Measurements from ENCODE around the gene ZNF254.

Gene ZNF254

GRCh38 chr19:24053601-24054000, 33.4 kb upstream of the ZNF254 start:
- Histone ChIP-seq H3K4me3 (ENCODE audit: low read depth, low read length) (no peak overlapping the region), H3K36me3 (ENCODE audit: control insufficient read depth in 2 of 2, insufficient read depth in 1 of 2, low read length in 2 of 2) (peaks cover 19 to 94% of the 10 kb centered on the region in 2 experiments), H3K4me1 (ENCODE audit: control insufficient read depth, insufficient read depth, low read length) (no peaks in the 10 kb centered on the region), H3K27ac (ENCODE audit: extremely low read depth, low read depth, low read length) (no peak overlapping the region), H3K9me3 (ENCODE audit: control insufficient read depth, insufficient read depth, low read depth, low read length) (no peaks in the 10 kb centered on the region)
- CTCF ChIA-PET, result interaction anchor here (0.6 kb wide), 1 partner anchor 86 kb away, joined by 3 read pairs; no protein-coding TSS in a partner anchor
- POLR2A ChIA-PET, result no interaction called here
- TF ChIP-seq, protein P1, sequence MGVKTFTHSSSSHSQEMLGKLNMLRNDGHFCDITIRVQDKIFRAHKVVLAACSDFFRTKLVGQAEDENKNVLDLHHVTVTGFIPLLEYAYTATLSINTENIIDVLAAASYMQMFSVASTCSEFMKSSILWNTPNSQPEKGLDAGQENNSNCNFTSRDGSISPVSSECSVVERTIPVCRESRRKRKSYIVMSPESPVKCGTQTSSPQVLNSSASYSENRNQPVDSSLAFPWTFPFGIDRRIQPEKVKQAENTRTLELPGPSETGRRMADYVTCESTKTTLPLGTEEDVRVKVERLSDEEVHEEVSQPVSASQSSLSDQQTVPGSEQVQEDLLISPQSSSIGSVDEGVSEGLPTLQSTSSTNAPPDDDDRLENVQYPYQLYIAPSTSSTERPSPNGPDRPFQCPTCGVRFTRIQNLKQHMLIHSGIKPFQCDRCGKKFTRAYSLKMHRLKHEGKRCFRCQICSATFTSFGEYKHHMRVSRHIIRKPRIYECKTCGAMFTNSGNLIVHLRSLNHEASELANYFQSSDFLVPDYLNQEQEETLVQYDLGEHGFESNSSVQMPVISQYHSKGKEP (tag by site-specific recombination; IDR thresholded peaks at IDR 0.05), result no peak
- TF ChIP-seq SP3 (tag by site-specific recombination; IDR thresholded peaks at IDR 0.05), result no peak
- TF ChIP-seq WT1 (tag by site-specific recombination; IDR thresholded peaks at IDR 0.05), result no peak
- no peak for TF ChIP-seq ZNF239 (tag by site-specific recombination; IDR thresholded peaks at IDR 0.05)
- TF ChIP-seq ZBTB8A (tag by site-specific recombination; IDR thresholded peaks at IDR 0.05), result no peak
- TF ChIP-seq ZNF624 (tag by site-specific recombination; IDR thresholded peaks at IDR 0.05), result no peak
- no peak for TF ChIP-seq ZSCAN23 (tag by site-specific recombination; IDR thresholded peaks at IDR 0.05)

GRCh38 chr19:24054044-24054935, 32.7 kb upstream of the ZNF254 start:
- H3K27ac ChIP-seq (ENCODE audit: extremely low read depth, low read depth, low read length), result no peak overlapping the region
- ChIA-PET POLR2A (interaction anchor here (0.7 kb wide), 1 partner anchor 21 kb away, joined by 6 read pairs; no protein-coding TSS in a partner anchor), CTCF (interaction anchor here (0.6 kb wide), 1 partner anchor 85 kb away, joined by 3 read pairs; no protein-coding TSS in a partner anchor)
- TF ChIP-seq SETDB1 (IDR thresholded peaks at IDR 0.05; ENCODE audit: insufficient read length, low read length), result no peak
- no peak for TF ChIP-seq REST (tag by site-specific recombination; IDR thresholded peaks at IDR 0.05)
- TF ChIP-seq EGR2 (tag by site-specific recombination; IDR thresholded peaks at IDR 0.05; ENCODE audit: low read depth), result no peak
- TF ChIP-seq, protein P2, sequence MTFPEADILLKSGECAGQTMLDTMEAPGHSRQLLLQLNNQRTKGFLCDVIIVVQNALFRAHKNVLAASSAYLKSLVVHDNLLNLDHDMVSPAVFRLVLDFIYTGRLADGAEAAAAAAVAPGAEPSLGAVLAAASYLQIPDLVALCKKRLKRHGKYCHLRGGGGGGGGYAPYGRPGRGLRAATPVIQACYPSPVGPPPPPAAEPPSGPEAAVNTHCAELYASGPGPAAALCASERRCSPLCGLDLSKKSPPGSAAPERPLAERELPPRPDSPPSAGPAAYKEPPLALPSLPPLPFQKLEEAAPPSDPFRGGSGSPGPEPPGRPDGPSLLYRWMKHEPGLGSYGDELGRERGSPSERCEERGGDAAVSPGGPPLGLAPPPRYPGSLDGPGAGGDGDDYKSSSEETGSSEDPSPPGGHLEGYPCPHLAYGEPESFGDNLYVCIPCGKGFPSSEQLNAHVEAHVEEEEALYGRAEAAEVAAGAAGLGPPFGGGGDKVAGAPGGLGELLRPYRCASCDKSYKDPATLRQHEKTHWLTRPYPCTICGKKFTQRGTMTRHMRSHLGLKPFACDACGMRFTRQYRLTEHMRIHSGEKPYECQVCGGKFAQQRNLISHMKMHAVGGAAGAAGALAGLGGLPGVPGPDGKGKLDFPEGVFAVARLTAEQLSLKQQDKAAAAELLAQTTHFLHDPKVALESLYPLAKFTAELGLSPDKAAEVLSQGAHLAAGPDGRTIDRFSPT (tag by site-specific recombination; IDR thresholded peaks at IDR 0.05), result no peak
- TF ChIP-seq, protein P3, sequence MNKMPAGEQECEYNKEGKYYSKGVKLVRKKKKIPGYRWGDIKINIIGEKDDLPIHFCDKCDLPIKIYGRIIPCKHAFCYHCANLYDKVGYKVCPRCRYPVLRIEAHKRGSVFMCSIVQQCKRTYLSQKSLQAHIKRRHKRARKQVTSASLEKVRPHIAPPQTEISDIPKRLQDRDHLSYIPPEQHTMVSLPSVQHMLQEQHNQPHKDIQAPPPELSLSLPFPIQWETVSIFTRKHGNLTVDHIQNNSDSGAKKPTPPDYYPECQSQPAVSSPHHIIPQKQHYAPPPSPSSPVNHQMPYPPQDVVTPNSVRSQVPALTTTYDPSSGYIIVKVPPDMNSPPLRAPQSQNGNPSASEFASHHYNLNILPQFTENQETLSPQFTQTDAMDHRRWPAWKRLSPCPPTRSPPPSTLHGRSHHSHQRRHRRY (tag by site-specific recombination; IDR thresholded peaks at IDR 0.05), result no peak
- no peak for TF ChIP-seq ZNF571 (tag by site-specific recombination; IDR thresholded peaks at IDR 0.05)
- no peak for TF ChIP-seq ZSCAN16 (tag by site-specific recombination; IDR thresholded peaks at IDR 0.05)
- TF ChIP-seq ZNF501 (tag by site-specific recombination; IDR thresholded peaks at IDR 0.05), result no peak
- no peak for TF ChIP-seq ZNF76 (tag by site-specific recombination; IDR thresholded peaks at IDR 0.05; ENCODE audit: borderline replicate concordance, low read depth)
- TF ChIP-seq, protein P4, sequence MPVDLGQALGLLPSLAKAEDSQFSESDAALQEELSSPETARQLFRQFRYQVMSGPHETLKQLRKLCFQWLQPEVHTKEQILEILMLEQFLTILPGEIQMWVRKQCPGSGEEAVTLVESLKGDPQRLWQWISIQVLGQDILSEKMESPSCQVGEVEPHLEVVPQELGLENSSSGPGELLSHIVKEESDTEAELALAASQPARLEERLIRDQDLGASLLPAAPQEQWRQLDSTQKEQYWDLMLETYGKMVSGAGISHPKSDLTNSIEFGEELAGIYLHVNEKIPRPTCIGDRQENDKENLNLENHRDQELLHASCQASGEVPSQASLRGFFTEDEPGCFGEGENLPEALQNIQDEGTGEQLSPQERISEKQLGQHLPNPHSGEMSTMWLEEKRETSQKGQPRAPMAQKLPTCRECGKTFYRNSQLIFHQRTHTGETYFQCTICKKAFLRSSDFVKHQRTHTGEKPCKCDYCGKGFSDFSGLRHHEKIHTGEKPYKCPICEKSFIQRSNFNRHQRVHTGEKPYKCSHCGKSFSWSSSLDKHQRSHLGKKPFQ (tag by site-specific recombination; IDR thresholded peaks at IDR 0.05), result no peak
- TF ChIP-seq, protein P5, sequence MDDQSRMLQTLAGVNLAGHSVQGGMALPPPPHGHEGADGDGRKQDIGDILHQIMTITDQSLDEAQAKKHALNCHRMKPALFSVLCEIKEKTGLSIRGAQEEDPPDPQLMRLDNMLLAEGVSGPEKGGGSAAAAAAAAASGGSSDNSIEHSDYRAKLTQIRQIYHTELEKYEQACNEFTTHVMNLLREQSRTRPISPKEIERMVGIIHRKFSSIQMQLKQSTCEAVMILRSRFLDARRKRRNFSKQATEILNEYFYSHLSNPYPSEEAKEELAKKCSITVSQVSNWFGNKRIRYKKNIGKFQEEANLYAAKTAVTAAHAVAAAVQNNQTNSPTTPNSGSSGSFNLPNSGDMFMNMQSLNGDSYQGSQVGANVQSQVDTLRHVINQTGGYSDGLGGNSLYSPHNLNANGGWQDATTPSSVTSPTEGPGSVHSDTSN (CRISPR knock-in tag; IDR thresholded peaks at IDR 0.05), result no peak
- no peak for TF ChIP-seq MEIS1 (CRISPR knock-in tag; IDR thresholded peaks at IDR 0.05; ENCODE audit: borderline replicate concordance)
- H3K9me3 ChIP-seq (ENCODE audit: control insufficient read depth, insufficient read depth, low read depth, low read length), result no peaks in the 10 kb centered on the region
- no peaks in the 10 kb centered on the region for H3K4me1 ChIP-seq (ENCODE audit: control insufficient read depth, insufficient read depth, low read length)
- H3K36me3 ChIP-seq (ENCODE audit: control insufficient read depth in 2 of 2, insufficient read depth in 1 of 2, low read length in 2 of 2), result peaks cover 16 to 95% of the 10 kb centered on the region in 2 experiments
- H3K4me3 ChIP-seq (ENCODE audit: low read depth, low read length), result no peak overlapping the region
